Activated T-cell treated with anti-CD3 and anti-CD28 coated beads, Interleukin-2, amount 50 U/mL, for 24 hours (primary cell): ENCODE results near the gene BMPER.

Experiments
- DNase-seq: peaks from one replicate; pipeline ENCODE4 v3.0.0-alpha.2; 2020
- H3K27ac Mint-ChIP-seq: 2 replicates; pipeline ENCODE4 v1.8.0; 2020; ENCODE audit warnings: mild to moderate bottlenecking, mixed read lengths
- H3K27me3 Mint-ChIP-seq: 2 replicates; pipeline ENCODE4 v1.8.0; 2020; ENCODE audit warnings: mixed read lengths
- H3K36me3 Mint-ChIP-seq: 2 replicates; pipeline ENCODE4 v1.8.0; 2020; ENCODE audit warnings: low read depth, mixed read lengths
- H3K4me1 Mint-ChIP-seq: 2 replicates; pipeline ENCODE4 v1.8.0; 2020; ENCODE audit warnings: low read depth, mixed read lengths
- H3K4me3 Mint-ChIP-seq: 2 replicates; pipeline ENCODE4 v1.8.0; 2020; ENCODE audit warnings: mild to moderate bottlenecking, moderate library complexity, mixed read lengths
- H3K9me3 Mint-ChIP-seq: 2 replicates; pipeline ENCODE4 v1.8.0; 2020; ENCODE audit warnings: mixed read lengths

Gene BMPER

GRCh38 chr7:33903791-33904680, 1.3 kb upstream of the BMPER start:
- no peak overlapping the region for H3K27ac Mint-ChIP-seq
- H3K27me3 Mint-ChIP-seq: peaks cover 80% of the 10 kb centered on the region
- H3K36me3 Mint-ChIP-seq: no peaks in the 10 kb centered on the region
- peaks cover 8% of the 10 kb centered on the region for H3K4me1 Mint-ChIP-seq
- DNase-seq: peak; percentile 40
- H3K4me3 Mint-ChIP-seq: peak overlapping the region; percentile 72
- H3K9me3 Mint-ChIP-seq: no peaks in the 10 kb centered on the region

- DNase-seq: peak; percentile 42
- H3K4me3 Mint-ChIP-seq: peak overlapping the region; percentile 72
- no peaks in the 10 kb centered on the region for H3K9me3 Mint-ChIP-seq
- H3K27ac Mint-ChIP-seq: no peak overlapping the region
- peaks cover 82% of the 10 kb centered on the region for H3K27me3 Mint-ChIP-seq
- H3K36me3 Mint-ChIP-seq: no peaks in the 10 kb centered on the region
- H3K4me1 Mint-ChIP-seq: peaks cover 8% of the 10 kb centered on the region
Measured at GRCh38 chr7:33904681-33905388, 504 bp upstream of the BMPER start.

- Mint-ChIP-seq H3K4me3 (no peak overlapping the region), H3K27me3 (peaks cover 80% of the 10 kb centered on the region), H3K9me3 (no peaks in the 10 kb centered on the region), H3K27ac (no peak overlapping the region), H3K36me3 (no peaks in the 10 kb centered on the region), H3K4me1 (peaks cover 8% of the 10 kb centered on the region)
- DNase-seq: no peak
Measured at GRCh38 chr7:33906697-33907096, 1.4 kb downstream of the BMPER start.

- Mint-ChIP-seq H3K27ac (no peak overlapping the region), H3K9me3 (no peaks in the 10 kb centered on the region), H3K36me3 (no peaks in the 10 kb centered on the region), H3K4me3 (no peak overlapping the region), H3K27me3 (peaks cover 71% of the 10 kb centered on the region), H3K4me1 (peaks cover 8% of the 10 kb centered on the region)
- DNase-seq: no peak
Measured at GRCh38 chr7:33907625-33908024, 2.3 kb downstream of the BMPER start.

GRCh38 chr7:33909318-33909717, 4.0 kb downstream of the BMPER start:
- no peaks in the 10 kb centered on the region for H3K36me3 Mint-ChIP-seq
- no peaks in the 10 kb centered on the region for H3K9me3 Mint-ChIP-seq
- DNase-seq: no peak
- peaks cover 59% of the 10 kb centered on the region for H3K27me3 Mint-ChIP-seq
- peaks cover 2% of the 10 kb centered on the region for H3K4me1 Mint-ChIP-seq
- H3K27ac Mint-ChIP-seq: no peak overlapping the region
- H3K4me3 Mint-ChIP-seq: no peak overlapping the region

GRCh38 chr7:33909755-33910154, 4.4 kb downstream of the BMPER start:
- H3K27me3 Mint-ChIP-seq: peaks cover 57% of the 10 kb centered on the region
- H3K9me3 Mint-ChIP-seq: no peaks in the 10 kb centered on the region
- no peak overlapping the region for H3K4me3 Mint-ChIP-seq

GRCh38 chr7:33910756-33911155, 5.4 kb downstream of the BMPER start:
- H3K27me3 Mint-ChIP-seq: peaks cover 54% of the 10 kb centered on the region
- H3K4me3 Mint-ChIP-seq: no peak overlapping the region

More at GRCh38 chr7:33909755-33910154, 4.4 kb downstream of the BMPER start:
- Mint-ChIP-seq H3K27ac (no peak overlapping the region), H3K36me3 (no peaks in the 10 kb centered on the region), H3K4me1 (no peaks in the 10 kb centered on the region)
- DNase-seq: no peak

GRCh38 chr7:33916357-33917081, 11.2 kb downstream of the BMPER start:
- no peak overlapping the region for H3K4me3 Mint-ChIP-seq
- no peak overlapping the region for H3K27ac Mint-ChIP-seq
- no peaks in the 10 kb centered on the region for H3K4me1 Mint-ChIP-seq
- DNase-seq: no peak
- H3K27me3 Mint-ChIP-seq: peaks cover 7% of the 10 kb centered on the region
- H3K9me3 Mint-ChIP-seq: no peaks in the 10 kb centered on the region
- H3K36me3 Mint-ChIP-seq: no peaks in the 10 kb centered on the region

More at GRCh38 chr7:33910756-33911155, 5.4 kb downstream of the BMPER start:
- H3K9me3 Mint-ChIP-seq: no peaks in the 10 kb centered on the region
- H3K27ac Mint-ChIP-seq: no peak overlapping the region
- H3K4me1 Mint-ChIP-seq: no peaks in the 10 kb centered on the region
- H3K36me3 Mint-ChIP-seq: no peaks in the 10 kb centered on the region
- no peak for DNase-seq

- Mint-ChIP-seq H3K4me1 (no peaks in the 10 kb centered on the region), H3K9me3 (no peaks in the 10 kb centered on the region), H3K27me3 (peaks cover 13% of the 10 kb centered on the region), H3K27ac (no peak overlapping the region), H3K36me3 (no peaks in the 10 kb centered on the region), H3K4me3 (no peak overlapping the region)
- DNase-seq: no peak
Measured at GRCh38 chr7:33917661-33918060, 12.3 kb downstream of the BMPER start.

- Mint-ChIP-seq H3K4me1 (no peaks in the 10 kb centered on the region), H3K4me3 (no peak overlapping the region), H3K36me3 (no peaks in the 10 kb centered on the region), H3K9me3 (no peaks in the 10 kb centered on the region), H3K27ac (no peak overlapping the region), H3K27me3 (peaks cover 17% of the 10 kb centered on the region)
- DNase-seq: no peak
Measured at GRCh38 chr7:33918438-33919143, 13.3 kb downstream of the BMPER start.

- H3K27me3 Mint-ChIP-seq: peaks cover 26% of the 10 kb centered on the region
- H3K27ac Mint-ChIP-seq: no peak overlapping the region
- DNase-seq: no peak
- H3K9me3 Mint-ChIP-seq: no peaks in the 10 kb centered on the region
- no peak overlapping the region for H3K4me3 Mint-ChIP-seq
- H3K4me1 Mint-ChIP-seq: no peaks in the 10 kb centered on the region
- no peaks in the 10 kb centered on the region for H3K36me3 Mint-ChIP-seq
Measured at GRCh38 chr7:33919449-33919848, 14.1 kb downstream of the BMPER start.

- H3K36me3 Mint-ChIP-seq: no peaks in the 10 kb centered on the region
- H3K9me3 Mint-ChIP-seq: no peaks in the 10 kb centered on the region
- H3K4me1 Mint-ChIP-seq: no peaks in the 10 kb centered on the region
- DNase-seq: no peak
- no peak overlapping the region for H3K27ac Mint-ChIP-seq
- peaks cover 26% of the 10 kb centered on the region for H3K27me3 Mint-ChIP-seq
- no peak overlapping the region for H3K4me3 Mint-ChIP-seq
Measured at GRCh38 chr7:33921216-33921938, 16.0 kb downstream of the BMPER start.

GRCh38 chr7:33922820-33923219, 17.5 kb downstream of the BMPER start:
- H3K27me3 Mint-ChIP-seq: peaks cover 26% of the 10 kb centered on the region
- H3K27ac Mint-ChIP-seq: no peak overlapping the region
- no peak for DNase-seq
- no peaks in the 10 kb centered on the region for H3K9me3 Mint-ChIP-seq
- no peak overlapping the region for H3K4me3 Mint-ChIP-seq
- H3K36me3 Mint-ChIP-seq: no peaks in the 10 kb centered on the region
- no peaks in the 10 kb centered on the region for H3K4me1 Mint-ChIP-seq
